Measurements from ENCODE around the gene SLX4IP.

Gene SLX4IP

DNA sequence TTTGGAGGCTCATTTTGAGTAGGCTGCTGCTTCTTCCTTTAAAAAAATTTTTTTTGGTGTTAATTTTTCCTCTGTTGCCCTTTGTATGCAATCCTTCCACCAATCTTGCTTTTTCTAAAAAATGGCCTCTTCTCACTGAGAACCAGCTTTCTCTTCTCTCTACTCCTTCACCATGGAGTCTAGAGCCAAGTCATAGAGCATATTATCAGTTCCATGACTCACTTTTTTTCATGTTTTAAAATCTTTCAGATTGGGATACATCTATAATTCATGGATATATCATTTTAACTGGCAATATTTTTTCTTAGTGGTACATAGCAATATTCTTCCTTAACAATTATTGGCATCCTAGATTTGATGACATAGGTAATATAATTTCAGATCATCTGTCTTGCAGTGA, 62.7 kb downstream of the SLX4IP start:
- no peak for DNase-seq (ENCODE audit: low read depth)

DNA sequence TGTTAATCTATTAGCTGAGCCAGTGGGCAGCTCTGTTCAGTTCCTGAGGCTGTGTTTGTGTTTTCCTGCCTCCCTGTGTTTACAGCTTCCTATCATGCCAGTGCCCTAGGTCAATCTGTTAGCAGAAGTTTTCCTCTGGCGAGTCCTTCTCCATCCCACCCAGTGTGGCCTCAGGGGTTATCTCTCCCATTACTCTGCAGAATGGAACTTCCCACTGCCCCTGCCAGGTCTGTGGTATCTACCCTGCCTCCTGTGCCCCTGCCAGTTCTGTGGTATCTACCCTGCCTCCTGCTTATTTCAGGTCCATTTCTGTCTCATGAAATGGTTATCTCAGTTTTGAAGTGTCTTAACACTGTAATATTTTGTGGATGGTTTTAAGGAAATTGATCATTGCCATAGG, 63.1 kb downstream of the SLX4IP start:
- no peak for DNase-seq (ENCODE audit: low read depth)

DNA sequence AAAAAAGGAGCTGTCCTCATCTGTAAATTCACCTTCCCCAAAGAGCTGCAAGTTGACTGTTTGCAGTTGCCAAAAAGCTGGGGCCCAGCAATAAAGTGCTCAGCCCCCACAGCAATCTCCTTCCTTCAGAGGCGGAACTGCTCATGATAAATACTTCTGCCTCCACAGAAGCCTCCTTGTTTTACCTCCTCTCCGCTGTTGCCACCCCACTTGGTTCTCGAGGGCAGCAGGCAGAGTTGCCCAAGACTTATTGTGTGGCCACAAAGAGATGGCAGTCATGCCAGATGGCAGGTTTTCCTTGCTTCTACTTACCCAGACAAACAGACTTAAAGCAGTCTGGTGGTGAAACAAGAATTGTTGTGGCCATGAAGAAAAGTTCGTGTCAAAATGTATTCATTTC, 66.3 kb downstream of the SLX4IP start:
- DNase-seq (ENCODE audit: low read depth), result no peak

DNA sequence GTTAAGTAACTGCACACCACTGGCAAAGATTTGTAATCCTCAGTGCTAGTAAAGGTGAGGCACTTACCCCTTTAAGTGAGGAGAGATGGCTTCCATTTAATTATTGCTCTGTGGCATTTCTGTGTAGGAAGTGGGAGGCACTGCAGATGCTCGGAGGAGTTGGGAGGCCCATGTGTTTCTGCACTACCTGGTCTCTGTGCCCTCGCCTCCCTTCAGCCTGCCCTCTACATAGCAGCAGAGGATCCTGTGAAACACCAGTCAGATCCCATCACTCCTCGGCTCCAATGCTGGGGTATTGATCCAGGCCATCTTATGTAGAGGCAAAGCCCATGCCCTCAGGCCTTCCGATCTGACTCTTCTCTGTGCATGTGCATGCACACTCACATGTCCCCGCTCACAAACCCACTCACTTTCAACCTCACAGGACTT, 67.0 kb downstream of the SLX4IP start:
- DNase-seq (ENCODE audit: low read depth), result no peak

DNA sequence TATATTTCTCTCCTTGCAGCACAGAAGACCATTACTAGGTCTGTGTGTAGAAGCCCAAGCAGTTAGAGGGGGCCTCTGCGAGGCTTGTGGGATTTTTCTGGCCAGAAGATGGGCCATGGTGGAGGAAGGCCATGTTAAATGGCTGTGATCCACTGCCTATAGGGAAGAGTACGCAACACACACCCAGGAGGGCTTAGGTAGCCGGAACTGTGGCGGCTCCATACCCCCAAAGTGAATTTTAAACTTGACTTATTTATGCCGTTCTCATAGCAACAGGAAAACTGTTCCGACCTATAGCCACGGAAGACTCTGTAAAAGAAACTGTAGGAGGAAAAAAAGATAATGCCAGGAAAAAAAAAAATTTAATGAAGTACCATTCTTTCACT, 69.5 kb downstream of the SLX4IP start:
- no peak for DNase-seq (ENCODE audit: low read depth)

DNA sequence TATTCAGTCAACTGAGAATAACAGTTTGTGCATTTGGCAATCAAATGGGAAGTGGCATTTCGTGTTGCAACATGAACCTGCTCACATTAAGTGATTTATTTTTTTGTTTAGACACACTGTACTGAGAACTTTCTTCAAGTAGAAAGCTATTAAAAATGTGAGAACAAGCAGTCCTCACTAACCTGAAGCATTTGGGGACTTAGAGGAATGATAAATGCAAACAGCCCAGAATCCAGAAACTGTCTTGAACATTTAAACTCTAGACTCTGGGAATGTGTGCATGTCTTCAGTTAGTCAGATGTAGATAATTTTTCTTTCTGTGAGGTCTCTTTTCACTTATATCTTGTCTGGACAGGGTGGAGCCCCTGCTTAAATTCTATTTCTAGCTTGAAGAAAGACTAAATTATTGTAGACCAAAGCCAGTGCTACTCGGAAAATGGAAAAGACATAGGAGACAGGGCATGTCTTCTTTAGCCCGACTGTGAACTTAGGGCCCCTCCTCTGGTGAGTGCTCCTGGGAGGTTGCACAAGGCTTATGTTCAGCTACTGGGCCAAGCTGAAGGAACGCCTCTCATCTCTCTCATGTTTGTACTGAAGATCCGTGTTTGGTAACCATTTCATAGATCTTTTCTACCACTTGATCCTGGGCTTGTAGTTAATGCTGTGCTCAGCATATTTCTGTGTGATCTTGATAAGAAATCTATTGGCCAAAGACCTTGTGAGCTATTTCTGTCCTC, 70.1 kb downstream of the SLX4IP start:
- no peak for DNase-seq (ENCODE audit: low read depth)

DNA sequence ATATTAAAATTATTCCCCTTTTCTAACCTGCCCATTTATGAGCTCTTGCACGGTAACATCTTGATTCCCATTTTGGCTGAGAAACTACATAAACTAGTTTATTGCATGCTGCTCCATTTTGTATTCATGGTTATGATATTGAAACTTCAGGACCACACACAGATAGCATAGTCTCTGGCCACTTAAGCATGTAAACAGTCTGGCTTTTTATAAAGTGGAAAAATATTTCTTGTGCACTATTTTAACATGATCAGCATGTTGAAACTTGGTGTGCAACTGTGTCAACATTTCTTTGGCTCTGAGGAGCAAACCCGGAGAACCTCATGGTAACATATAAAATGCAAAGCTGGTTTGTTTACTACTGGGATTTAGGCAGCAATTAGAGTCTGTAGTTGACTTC, 70.7 kb downstream of the SLX4IP start:
- DNase-seq (ENCODE audit: low read depth), result no peak

DNA sequence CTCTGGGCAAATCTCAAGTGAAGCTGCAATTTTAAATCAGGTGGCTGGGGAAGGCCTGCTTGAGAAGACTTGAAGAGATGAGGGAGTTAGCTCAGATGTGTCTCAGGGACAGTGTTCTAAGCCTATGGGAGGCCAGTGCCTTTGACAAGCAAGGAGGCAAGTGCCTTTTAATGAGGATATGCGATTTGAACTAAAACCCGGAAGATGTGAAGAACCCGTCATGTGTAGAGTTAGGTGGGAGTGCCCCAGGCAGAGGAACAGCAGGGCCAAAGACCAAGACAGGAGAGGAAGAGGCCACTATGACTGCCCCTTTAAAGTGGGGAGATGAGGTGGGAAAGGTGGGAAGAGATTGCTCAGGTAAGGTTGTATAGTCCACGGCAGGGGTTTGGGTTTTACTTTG, 71.9 kb downstream of the SLX4IP start:
- no peak for DNase-seq (ENCODE audit: low read depth)

DNA sequence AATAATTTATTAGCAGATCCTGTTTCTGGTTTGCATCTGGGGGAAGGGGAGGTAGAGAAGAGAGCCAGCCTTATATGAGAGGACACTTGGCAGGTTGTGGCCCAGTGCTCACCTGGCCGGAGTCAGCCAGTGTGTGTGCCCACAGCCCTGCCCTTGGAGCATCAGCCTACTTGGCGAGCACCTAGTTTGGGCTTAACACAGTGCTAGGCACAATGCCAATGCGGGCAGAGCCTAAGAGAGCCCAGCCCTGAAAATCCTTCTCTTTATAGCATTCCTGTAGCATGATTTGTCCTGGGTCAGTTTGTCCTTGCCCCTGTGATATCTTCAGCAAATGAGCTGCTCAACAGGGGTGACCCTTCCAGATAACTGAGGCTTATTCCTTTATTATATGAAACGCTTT, 73.0 kb downstream of the SLX4IP start:
- no peak for DNase-seq (ENCODE audit: low read depth)

DNA sequence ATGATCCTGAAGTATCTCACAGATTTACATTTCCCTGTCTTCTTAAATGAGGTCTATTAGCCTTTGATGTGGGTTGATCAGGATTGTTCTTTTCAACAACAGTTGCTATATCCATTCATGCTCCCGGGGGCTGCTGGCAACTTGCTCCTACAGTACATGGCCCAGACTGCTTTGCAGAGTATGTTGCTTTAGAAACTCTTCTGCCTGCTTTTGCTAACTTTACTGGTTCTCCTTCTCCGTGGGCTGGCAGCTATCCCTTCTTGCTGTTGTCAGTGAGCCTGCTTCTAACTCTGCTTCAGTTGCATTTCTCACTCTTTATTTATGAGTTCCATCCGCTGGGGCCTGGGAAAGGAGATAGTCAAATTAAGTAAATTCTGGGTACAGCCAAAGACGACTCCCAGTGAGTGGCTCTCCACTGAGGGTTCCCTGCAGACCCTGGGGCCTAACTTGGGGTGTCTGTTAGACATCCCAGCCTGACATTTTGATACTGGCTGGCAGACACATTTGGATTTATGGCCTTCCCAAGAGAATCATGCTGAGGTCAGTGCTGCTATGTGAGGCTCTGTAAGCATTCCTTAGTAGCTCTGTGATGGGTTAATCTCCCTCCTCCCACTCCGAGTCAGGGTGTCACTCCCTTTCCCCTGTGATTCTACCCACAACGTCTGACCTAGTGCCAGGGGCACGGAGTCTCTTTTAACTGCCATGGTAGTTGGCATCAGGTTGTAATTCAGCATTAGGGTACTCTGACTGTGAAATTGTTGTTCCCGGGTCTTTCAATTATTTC, 73.6 kb downstream of the SLX4IP start:
- no peak for DNase-seq (ENCODE audit: low read depth)

DNA sequence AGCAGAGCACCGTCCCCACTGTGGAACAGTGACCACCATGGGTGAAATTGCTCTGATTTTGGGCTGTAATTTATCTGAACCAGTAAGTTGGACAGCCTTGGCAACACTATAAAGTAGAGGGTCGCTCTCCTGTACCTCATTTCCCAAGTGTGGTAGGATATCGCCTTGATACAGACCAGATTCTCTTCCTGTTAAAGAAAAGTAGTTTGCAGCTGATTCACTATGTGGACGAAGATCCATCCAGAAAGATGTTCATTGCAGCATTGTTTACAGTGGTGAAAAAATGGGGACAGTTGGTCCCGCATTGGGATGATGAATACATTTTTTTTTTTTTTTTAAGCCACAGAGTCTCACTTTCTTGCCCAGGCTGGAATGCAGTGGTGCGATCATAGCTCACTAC, 74.3 kb downstream of the SLX4IP start:
- no peak for DNase-seq (ENCODE audit: low read depth)

DNA sequence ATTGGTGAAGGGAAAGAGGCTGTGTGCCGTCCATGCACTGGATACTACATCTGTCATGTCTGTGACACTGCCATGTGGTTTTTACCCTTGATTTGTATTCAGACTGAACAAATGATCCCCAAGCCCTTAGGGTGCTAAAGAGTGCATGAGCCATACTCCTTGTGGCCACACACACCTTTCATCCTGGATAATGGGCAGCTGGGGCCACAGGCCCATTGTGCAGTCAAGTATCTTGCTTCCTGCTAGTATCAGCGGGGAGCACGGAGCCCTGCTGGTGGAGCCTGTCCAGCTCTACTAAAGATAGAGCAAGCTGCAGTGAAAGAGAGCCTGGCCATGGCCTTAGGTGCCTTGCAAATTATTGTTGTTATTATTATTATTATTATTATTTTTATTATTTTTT, 75.1 kb downstream of the SLX4IP start:
- no peak for DNase-seq (ENCODE audit: low read depth)

DNA sequence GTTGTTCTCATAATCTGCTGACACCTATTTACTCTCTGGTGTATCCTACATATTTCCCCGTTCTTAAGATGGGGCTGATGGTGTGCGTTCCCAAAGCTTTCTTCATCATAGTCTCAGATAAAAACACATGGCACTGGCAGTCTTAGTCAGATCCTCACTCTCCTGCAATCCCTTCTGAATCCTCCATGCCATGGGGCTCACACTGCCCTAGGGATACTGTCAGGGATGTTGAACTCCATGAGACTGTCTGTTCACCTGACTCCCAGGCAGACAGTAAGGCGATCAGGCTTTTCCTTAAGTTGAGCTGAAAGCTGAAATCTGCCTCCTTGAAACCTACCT, 76.0 kb downstream of the SLX4IP start:
- DNase-seq (ENCODE audit: low read depth), result no peak

DNA sequence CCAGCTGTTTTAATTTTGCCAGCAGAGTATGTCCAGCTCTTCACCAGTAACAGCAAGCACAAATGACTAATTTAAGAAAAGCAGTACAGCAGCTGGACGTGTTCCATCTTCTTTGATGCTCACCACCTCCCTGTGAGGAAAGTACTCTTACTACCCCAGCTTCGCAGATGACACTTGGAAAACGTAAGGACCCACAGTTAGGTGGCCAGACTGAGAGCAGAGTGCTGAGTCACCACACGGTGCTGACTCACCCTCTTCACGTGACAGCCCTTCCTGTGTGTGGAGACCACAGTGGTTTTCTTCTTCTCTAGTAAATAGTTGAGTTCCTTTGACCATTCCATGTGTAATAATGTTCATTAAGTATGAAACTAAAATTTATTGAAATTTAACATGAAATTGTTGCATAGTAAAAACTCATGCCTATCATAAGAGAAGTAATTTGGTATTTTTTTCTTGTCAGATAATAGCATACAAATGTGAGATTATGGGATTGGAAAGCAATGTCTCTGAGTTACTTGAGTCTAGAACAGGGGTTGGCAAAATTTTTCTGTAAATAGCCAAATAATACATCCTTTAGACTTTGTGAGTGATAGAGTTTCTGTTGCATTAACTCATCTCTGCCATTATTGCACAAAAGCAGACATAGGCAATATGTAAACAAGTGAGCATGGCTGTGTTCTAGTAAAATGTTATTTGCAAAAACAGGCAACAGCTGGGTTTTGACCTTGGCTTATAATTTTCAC, 76.6 kb downstream of the SLX4IP start:
- DNase-seq (ENCODE audit: low read depth), result peak; percentile 50

DNA sequence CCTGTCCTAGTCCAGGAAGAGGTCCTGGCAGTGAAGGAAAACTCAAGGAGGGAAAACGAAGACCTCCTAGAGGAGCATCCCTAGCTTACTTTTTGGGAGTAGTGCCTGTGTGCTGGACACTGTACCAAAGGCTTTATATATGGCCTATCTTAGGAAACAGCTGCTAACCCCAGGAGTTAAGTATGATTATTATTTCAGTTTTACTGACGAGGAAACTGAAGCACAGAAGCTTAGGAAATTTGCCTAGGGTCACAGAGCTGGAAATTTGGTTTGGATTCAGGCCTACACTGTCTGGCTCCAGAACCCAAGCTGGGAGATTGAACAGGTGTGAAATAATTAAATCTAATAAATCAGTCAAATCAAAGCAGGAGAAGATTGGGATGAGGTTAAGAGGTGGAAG, 78.0 kb downstream of the SLX4IP start:
- DNase-seq (ENCODE audit: low read depth), result no peak

DNA sequence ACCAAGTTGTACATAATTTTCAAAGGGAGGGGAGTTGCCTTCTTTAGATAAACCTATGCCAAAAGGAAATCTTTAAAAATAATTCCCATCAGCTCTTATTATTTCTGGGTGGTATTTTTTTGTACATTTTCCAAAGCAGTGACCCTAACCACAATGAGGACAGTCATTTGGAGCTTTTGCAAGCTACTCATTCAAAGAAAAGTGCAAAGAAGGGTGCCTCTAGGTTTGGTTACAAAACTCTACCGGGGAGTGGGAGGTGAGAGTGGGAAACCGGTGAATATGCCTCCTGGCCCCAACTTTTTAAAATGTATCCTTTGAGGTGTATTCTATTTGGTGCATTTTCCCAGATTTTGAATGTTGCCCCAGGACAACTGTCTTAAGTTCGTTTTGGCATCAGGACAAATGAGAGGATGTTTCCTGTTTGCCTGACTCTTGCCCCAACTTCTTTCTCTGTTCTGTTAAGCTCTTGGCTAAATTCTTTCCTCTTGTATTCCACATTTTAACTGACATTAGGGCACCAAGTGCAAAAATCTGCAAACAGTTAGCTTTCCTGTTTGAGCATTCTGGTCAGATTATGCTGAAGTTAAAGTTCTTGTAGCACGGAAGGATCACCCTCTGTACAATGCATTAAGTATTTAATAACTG, 78.9 kb downstream of the SLX4IP start:
- DNase-seq (ENCODE audit: low read depth), result no peak

DNA sequence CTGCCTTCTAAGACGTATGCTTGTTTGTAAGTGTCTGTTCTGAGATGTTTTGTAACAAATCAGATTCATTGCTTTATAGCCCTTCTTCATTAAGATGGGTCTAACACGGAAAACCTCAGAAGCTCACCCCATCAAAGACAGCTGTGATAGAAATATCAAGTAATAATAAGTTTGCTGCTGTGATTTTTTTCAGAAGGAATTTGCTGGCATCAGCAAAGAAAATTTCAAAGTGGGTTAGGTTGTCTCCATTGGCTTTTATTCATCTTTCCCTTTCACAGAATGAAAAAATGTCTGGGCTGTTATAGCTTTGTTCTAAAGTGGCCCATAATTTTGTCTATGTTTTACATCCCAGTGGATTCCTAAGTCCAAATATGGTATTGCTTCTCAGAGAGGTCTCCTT, 81.4 kb downstream of the SLX4IP start:
- DNase-seq (ENCODE audit: low read depth), result no peak

DNA sequence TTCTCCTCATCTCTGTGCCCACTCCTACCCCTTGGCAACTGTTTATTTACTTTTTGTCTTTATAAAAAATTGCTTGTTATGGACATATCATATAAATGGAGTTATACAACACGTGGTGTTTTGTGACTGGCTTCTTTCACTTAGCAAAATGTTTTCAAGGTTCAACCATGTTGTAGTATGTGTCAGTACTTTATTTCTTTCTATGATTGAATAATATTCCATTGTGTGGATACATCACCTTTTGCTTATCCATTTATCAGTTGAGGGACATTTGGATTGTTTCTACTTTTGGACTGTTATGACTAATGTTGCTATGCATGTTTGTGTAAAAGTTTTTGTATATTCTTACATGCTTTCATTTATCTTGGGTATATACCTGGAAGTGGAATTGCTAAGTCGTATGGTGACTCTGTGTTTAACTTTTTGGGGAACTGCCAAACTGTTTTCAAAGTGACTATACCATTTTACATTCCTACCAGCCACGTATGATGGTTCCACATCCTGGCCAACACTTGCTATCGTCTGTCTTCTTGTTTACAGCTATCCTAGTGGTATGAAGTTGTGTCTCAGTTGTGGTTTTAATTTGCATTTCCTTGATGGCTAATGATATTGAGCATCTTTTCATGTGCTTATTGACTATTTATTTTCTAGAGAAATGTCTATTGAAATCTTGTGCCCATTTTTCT, 84.4 kb downstream of the SLX4IP start:
- DNase-seq (ENCODE audit: low read depth), result no peak

DNA sequence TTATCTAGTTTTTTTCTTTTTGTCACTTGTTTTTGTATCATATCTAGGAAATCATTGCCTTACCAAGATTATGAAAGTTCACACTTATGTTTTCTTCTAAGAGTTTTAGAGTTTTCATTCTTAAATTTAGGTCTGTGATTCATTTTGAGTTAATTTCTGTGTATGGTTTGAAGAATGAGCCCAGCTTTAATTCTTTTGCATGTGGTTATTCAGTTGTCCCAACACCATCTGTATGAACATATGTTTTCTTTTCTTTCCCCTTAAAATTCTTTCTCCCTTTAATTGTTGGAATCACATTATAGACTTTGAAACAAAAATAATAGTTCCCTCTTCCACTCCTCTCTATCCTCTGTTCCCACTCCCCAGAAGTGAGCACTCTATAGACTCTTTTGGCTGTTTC, 85.4 kb downstream of the SLX4IP start:
- no peak for DNase-seq (ENCODE audit: low read depth)

DNA sequence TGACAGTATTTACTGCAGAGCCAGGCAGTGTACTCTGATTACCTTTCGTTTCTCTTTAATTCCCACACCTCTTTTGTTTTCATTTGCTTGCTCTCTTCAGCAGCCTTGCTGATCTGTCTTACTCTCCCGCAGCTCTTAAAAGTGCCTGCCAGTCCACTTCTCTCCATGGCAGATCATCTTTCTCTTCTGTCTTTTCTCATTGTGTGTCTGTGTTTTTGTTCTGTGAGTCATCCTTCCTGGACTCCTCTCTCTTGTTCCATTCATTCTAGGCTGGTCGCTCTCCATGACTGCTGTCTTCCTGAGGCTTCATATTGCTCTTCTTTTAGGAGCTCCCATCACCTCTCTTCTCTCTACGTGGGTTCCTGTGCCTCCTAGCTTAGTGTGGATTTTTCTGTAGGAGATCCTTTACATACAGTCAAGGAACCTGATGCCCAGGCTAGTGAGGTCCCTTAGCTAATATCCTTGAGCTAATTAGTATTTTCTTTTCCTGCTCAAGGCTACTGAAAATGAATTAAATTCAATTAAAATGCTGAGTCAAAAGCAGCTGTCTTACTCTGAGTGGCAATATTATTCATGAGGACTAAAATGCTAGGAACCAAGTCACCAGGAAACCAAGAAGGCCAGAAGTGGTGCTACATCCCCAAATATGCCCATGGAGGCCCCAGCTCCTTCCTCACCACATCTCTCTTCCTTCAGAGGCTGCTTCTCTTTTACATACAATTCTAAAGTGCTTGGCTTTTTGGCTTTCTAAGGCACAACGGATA, 86.1 kb downstream of the SLX4IP start:
- DNase-seq (ENCODE audit: low read depth), result no peak

DNA sequence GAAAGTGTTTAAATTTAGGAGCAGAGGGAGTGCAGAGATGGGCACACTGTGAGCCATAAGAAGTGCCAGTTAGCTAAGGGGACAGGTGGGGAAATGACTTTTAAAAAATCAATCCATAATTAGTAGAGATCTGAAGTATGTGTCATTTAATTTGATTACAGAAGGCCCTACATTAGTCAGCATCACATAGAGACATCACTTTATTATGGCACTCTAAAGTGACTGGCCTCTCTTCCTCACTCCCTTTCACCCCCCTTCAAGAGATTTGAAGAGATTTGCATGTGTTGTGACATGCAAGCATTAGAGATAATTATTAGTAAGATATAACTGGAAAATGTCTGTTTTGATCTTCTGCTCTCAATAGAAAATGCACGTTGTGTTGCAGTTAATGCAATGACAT, 86.7 kb downstream of the SLX4IP start:
- no peak for DNase-seq (ENCODE audit: low read depth)
